GM18519 (cell line): ENCODE results near the gene EVX2.

Experiments used
- ATAC-seq: cut with Tn5 transposase; IDR thresholded peaks from one replicate; pipeline ENCODE4 v1.9.1; 2021; ENCODE audit warnings: mild to moderate bottlenecking, moderate library complexity; ENCODE audit not compliant: unreplicated experiment, low FRiP score

The EVX2 gene

GRCh38 chr2:176083796-176084261, at the start of gene EVX2:
TSS of gene EVX2 (minus strand) at chr2:176083962. CDS start at chr2:176083776, 186 bp downstream.
- no peak for ATAC-seq

- ATAC-seq: no peak
Measured at GRCh38 chr2:176133389-176133788, 49.6 kb upstream of the EVX2 start.

GRCh38 chr2:176132205-176133171, 48.7 kb upstream of the EVX2 start:
- no peak for ATAC-seq

- ATAC-seq: no peak
Measured at GRCh38 chr2:176131848-176132158, 48.0 kb upstream of the EVX2 start.

- no peak for ATAC-seq
Measured at GRCh38 chr2:176130957-176131847, 47.4 kb upstream of the EVX2 start.

- no peak for ATAC-seq
Measured at GRCh38 chr2:176130147-176130956, 46.6 kb upstream of the EVX2 start.

- ATAC-seq: no peak
Measured at GRCh38 chr2:176129813-176130146, 46.0 kb upstream of the EVX2 start.

- ATAC-seq: no peak
Measured at GRCh38 chr2:176128982-176129796, 45.4 kb upstream of the EVX2 start, which contains the start of gene HOXD8. TSS of gene HOXD8 (plus strand) at chr2:176129705. CDS start at chr2:176130367, 662 bp downstream.

GRCh38 chr2:176128172-176128981, 44.6 kb upstream of the EVX2 start:
- no peak for ATAC-seq

GRCh38 chr2:176127774-176128072, 44.0 kb upstream of the EVX2 start:
- ATAC-seq: no peak

GRCh38 chr2:176126929-176127773, 43.4 kb upstream of the EVX2 start:
- ATAC-seq: no peak

- no peak for ATAC-seq
Measured at GRCh38 chr2:176125772-176126054, 42.0 kb upstream of the EVX2 start.

- no peak for ATAC-seq
Measured at GRCh38 chr2:176124947-176125771, 41.4 kb upstream of the EVX2 start.

- no peak for ATAC-seq
Measured at GRCh38 chr2:176124110-176124946, 40.6 kb upstream of the EVX2 start.

GRCh38 chr2:176123411-176124109, 39.8 kb upstream of the EVX2 start:
- ATAC-seq: no peak
